ENCODE data around the gene MATN1. TPM values are rescaled to one million over a fixed set of nuclear protein-coding genes. Genes with fewer than 3 reads are reported as not detected.
A peak's percentile ranks its signal among the peaks of the same experiment; 100 is the strongest.

MATN1 gene
- total RNA-seq, 2 experiments from 2014 or later = 0.28 to 0.42 TPM

DNA sequence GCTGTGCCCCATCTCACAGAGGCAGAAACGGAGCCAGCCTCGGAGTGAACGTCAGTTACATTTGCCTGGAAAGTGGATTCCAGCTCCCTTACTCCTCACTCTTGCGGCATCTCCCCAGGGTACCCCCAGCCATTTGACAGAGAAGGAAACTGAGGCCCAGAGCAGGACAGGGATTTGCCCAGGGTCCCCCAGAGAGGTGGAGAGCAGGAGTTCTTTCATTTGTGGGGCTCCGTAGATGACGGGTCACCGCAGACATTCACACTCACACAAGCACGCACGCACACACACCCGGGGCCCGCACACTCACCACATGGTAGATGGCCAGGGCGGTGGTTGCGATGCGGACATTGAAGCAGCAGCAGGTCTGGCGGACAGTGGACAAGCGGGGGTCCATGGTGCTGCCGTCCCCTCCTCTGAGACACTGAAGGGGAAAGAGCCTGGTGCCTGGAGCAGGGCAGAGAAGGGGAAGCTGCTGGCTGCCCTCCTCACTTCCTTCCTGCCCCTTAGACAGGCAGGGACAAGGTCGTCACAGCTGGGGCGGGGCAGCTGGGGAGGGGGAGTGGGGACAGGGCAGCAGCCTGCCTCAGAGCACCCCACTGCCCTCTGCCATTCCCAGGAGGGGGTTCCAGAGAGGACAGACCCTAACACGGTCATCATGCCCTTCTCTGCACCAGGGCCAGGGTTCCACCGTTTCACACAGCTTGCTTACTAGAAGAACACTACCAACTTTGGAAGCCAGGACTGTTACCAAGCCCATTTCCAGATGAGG, 34.2 kb upstream of the MATN1 start, which contains the start of gene LAPTM5:
LAPTM5 (minus strand) TSS at position 423 of the 769 bp plus-strand sequence; CDS start at position 394, 29 bp downstream.
- intact Hi-C loops (cut with micrococcal nuclease; ENCODE audit: unreplicated experiment) = no loop called here
- Histone ChIP-seq H3K79me2 (ENCODE audit: insufficient read depth, low read depth, low read length) (peaks cover under 1% of the 10 kb centered on the region; the same call in 1 of the 2 replicates), H3K27ac (ENCODE audit: low read depth, low read length, poor library complexity, severe bottlenecking) (peak within 1 kb of the TSS; percentile 99), H2AFZ (ENCODE audit: low read length) (no peak within 1 kb of the TSS), H3K9me3 (ENCODE audit: low read length) (no peaks in the 10 kb centered on the region), H3K9me2 (ENCODE audit: insufficient read depth, low read length) (no peaks in the 10 kb centered on the region), H4K20me1 (ENCODE audit: insufficient read depth, low read length) (peaks cover 9% of the 10 kb centered on the region), H3K4me2 (ENCODE audit: low read length) (peak within 1 kb of the TSS; percentile 91), H3K4me1 (ENCODE audit: insufficient read depth, low read length, poor library complexity, severe bottlenecking) (peaks cover 99% of the 10 kb centered on the region), H3K4me3 (ENCODE audit: low read depth, low read length, poor library complexity, severe bottlenecking) (peak within 1 kb of the TSS; percentile 69), H3K36me3 (ENCODE audit: insufficient read depth, low read length) (no peaks in the 10 kb centered on the region)
- ChIA-PET CTCF (ENCODE audit: unreplicated experiment) (interaction anchor here (0.7 to 1.8 kb wide), 4 partner anchors 13 to 27 kb away, joined by 4 to 5 read pairs (median 4); no protein-coding TSS in a partner anchor), POLR2A (interaction anchor here (0.5 to 3.7 kb wide), 7 partner anchors 9 to 1925 kb away, joined by 3 to 55 read pairs (median 5); no protein-coding TSS in a partner anchor)
- no peak for TF ChIP-seq EZH2phosphoT487 (IDR thresholded peaks at IDR 0.05; ENCODE audit: borderline replicate concordance, low read depth, low read length)
- TF ChIP-seq, protein P1, sequence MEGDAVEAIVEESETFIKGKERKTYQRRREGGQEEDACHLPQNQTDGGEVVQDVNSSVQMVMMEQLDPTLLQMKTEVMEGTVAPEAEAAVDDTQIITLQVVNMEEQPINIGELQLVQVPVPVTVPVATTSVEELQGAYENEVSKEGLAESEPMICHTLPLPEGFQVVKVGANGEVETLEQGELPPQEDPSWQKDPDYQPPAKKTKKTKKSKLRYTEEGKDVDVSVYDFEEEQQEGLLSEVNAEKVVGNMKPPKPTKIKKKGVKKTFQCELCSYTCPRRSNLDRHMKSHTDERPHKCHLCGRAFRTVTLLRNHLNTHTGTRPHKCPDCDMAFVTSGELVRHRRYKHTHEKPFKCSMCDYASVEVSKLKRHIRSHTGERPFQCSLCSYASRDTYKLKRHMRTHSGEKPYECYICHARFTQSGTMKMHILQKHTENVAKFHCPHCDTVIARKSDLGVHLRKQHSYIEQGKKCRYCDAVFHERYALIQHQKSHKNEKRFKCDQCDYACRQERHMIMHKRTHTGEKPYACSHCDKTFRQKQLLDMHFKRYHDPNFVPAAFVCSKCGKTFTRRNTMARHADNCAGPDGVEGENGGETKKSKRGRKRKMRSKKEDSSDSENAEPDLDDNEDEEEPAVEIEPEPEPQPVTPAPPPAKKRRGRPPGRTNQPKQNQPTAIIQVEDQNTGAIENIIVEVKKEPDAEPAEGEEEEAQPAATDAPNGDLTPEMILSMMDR (conservative IDR thresholded peaks at IDR 0.05; ENCODE audit: low read length) = no peak
- TSS peak; percentile 71 for BruUV-seq (replicated peaks)
- DNase-seq (ENCODE audit: low spot score) = peak; percentile 58

DNA sequence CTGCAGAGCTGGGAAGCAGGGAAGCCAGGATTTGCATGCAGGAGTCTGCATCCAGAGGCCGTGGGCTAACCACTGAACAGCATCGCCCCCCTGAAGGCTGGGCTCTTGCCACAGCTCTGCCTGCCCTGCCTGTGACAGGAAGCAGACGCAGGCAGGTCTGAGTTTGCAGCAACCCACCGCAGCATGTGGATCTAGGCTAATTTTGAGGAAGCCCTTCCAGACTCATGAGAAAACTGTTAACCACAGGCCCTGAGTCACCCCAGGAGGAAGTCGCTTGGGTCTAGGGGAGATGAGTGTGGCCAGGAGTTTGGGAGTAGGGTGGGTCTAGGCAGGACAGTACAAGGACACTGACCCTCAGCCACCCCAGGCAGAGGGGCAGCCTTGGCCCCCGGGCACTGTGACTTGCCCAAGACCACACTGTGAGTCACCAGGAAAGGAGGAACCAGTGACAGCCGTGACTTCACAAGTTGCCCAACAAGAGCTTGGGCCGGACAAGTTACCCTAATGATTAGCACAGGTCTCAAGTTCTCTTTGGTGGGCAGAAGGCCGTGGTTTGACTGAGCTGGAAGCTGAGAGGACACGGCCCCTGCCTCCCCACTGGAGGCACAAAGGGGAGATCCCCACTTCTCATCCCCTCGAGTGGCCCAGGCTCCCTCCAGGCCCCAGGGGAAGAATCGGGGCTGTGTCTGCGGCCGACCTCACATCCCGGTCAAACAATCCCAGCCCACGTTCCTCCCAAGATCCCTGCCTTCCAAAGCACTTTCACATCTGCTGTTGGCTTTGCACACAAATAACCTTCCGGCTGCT, 33.4 kb upstream of the MATN1 start:
- H2AFZ ChIP-seq (ENCODE audit: low read length) = no peak overlapping the region
- no peaks in the 10 kb centered on the region for H3K9me3 ChIP-seq (ENCODE audit: low read length)

More for the DNA sequence above, 33.4 kb upstream of the MATN1 start:
- Histone ChIP-seq H3K4me1 (ENCODE audit: insufficient read depth, low read length, poor library complexity, severe bottlenecking) (peaks cover 99% of the 10 kb centered on the region), H3K36me3 (ENCODE audit: insufficient read depth, low read length) (no peaks in the 10 kb centered on the region), H3K27ac (ENCODE audit: low read depth, low read length, poor library complexity, severe bottlenecking) (peak overlapping the region; percentile 99), H3K4me2 (ENCODE audit: low read length) (peak overlapping the region; percentile 91), H3K79me2 (ENCODE audit: insufficient read depth, low read depth, low read length) (peaks cover 4% of the 10 kb centered on the region; the same call in 1 of the 2 replicates), H4K20me1 (ENCODE audit: insufficient read depth, low read length) (peaks cover 9% of the 10 kb centered on the region), H3K9me2 (ENCODE audit: insufficient read depth, low read length) (no peaks in the 10 kb centered on the region), H3K4me3 (ENCODE audit: low read depth, low read length, poor library complexity, severe bottlenecking) (peak overlapping the region; percentile 69)
- intact Hi-C loops (cut with micrococcal nuclease; ENCODE audit: unreplicated experiment) = no loop called here
- TF ChIP-seq, protein P1 (conservative IDR thresholded peaks at IDR 0.05; ENCODE audit: low read length) = no peak
- no peak for TF ChIP-seq EZH2phosphoT487 (IDR thresholded peaks at IDR 0.05; ENCODE audit: borderline replicate concordance, low read depth, low read length)
- ChIA-PET POLR2A (interaction anchor here (1.0 to 3.7 kb wide), 4 partner anchors 8 to 23 kb away, joined by 3 to 55 read pairs (median 8); no protein-coding TSS in a partner anchor), CTCF (ENCODE audit: unreplicated experiment) (interaction anchor here (1.1 to 1.3 kb wide), 2 partner anchors 13 to 37 kb away, joined by 4 to 9 read pairs; no protein-coding TSS in a partner anchor)
- peak; percentile 80 for DNase-seq (ENCODE audit: low spot score)
- BruUV-seq (replicated peaks) = no TSS peak

All from OCI-LY7 (cell line).